ENCODE results near the gene FAM120B.

The FAM120B gene, protein sequence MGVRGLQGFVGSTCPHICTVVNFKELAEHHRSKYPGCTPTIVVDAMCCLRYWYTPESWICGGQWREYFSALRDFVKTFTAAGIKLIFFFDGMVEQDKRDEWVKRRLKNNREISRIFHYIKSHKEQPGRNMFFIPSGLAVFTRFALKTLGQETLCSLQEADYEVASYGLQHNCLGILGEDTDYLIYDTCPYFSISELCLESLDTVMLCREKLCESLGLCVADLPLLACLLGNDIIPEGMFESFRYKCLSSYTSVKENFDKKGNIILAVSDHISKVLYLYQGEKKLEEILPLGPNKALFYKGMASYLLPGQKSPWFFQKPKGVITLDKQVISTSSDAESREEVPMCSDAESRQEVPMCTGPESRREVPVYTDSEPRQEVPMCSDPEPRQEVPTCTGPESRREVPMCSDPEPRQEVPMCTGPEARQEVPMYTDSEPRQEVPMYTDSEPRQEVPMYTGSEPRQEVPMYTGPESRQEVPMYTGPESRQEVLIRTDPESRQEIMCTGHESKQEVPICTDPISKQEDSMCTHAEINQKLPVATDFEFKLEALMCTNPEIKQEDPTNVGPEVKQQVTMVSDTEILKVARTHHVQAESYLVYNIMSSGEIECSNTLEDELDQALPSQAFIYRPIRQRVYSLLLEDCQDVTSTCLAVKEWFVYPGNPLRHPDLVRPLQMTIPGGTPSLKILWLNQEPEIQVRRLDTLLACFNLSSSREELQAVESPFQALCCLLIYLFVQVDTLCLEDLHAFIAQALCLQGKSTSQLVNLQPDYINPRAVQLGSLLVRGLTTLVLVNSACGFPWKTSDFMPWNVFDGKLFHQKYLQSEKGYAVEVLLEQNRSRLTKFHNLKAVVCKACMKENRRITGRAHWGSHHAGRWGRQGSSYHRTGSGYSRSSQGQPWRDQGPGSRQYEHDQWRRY

DNA sequence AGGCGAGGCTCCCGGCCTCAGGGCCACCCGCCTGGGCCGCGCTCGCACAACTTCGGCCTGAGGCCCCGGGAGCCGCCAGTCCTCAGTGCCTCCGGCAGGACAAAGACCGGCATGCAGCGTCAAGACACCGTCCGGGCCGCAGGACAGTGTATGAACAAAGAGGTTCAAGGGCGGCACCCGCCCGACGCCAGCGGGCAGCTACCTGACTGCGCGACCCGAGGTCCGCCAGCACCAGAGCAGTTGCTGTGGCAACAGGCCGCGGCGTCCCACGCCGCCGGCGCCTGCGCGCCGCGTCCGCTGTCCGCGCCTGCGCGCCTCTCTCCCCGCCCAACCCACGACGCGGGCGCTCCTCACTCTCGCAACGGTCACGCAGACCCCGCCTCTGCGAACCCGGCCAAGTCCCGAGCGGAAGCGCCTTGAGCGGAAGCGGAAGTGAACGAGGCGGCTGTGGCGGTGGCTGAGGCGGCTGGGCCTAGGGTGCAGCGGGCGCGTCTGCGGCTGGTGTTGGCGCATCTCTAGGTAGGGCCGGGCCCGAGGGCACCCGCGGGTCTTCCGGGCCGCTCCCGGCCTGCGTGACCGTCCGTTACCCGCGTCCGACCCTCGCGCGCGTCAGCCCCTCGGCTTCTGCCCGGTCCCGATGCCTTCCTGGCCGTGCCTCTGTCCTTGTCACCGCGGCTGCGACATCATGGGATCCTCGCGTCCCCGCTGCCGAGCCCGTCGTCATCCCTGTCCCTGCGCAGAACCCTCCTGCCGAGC, at the start of gene FAM120B:
Gene FAM120B (plus strand): TSS at position 435 of the 756 bp plus-strand sequence. CDS start 10,633 bp downstream, outside the sequence.
- TF ChIP-seq, protein P1, sequence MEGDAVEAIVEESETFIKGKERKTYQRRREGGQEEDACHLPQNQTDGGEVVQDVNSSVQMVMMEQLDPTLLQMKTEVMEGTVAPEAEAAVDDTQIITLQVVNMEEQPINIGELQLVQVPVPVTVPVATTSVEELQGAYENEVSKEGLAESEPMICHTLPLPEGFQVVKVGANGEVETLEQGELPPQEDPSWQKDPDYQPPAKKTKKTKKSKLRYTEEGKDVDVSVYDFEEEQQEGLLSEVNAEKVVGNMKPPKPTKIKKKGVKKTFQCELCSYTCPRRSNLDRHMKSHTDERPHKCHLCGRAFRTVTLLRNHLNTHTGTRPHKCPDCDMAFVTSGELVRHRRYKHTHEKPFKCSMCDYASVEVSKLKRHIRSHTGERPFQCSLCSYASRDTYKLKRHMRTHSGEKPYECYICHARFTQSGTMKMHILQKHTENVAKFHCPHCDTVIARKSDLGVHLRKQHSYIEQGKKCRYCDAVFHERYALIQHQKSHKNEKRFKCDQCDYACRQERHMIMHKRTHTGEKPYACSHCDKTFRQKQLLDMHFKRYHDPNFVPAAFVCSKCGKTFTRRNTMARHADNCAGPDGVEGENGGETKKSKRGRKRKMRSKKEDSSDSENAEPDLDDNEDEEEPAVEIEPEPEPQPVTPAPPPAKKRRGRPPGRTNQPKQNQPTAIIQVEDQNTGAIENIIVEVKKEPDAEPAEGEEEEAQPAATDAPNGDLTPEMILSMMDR (IDR thresholded peaks at IDR 0.05; ENCODE audit: insufficient read depth, low read depth, low read length, missing control alignments), result no peak
- DNase-seq (ENCODE audit: low read depth), result peak; percentile 97

DNA sequence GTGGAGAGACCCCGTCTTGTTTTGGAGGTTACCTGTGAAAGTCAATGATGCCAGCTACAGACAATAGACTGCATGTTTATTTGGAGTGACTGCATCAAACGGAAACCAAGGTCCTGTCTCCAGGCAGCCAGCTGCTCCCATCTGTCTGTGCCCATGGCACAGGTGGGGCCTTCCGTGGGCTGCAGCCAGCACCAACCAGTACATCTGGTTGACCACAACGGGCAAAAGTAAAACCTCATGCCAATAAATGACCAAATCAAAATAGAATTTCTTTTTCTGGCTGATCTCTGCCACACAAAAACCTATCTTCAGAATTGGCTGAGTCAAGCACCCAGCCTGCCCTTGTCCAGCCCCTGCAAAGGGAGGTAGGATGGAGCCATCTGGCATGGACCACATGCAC, 49.2 kb upstream of the FAM120B start:
- no peak overlapping the region for H3K4me3 ChIP-seq (ENCODE audit: low read depth, low read length)
- TF ChIP-seq, protein P1 (IDR thresholded peaks at IDR 0.05; ENCODE audit: insufficient read depth, low read depth, low read length, missing control alignments), result no peak
- DNase-seq (ENCODE audit: low read depth), result no peak

More for the DNA sequence above, at the start of gene FAM120B:
- peak within 1 kb of the TSS; percentile 76 for H3K4me3 ChIP-seq (ENCODE audit: low read depth, low read length)

DNA sequence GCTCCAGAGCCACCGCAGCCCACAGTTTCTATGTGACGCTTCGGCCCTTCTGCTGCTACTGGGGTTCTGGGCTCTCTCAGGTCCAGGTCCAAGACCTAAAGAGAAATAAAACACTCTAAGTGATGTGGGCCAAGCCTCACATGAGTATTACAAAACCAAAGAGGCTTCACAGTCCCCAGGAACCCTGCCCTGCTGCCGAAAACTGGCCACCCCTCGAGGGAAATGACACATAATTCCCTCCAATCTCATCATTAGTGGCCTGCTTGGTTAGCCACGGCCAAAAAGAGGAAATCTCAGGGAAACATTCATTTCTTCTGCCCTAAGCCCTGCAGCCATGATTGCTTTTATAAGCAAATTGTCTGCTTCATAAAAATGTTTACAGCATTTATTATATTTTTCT, 48.2 kb upstream of the FAM120B start:
- DNase-seq (ENCODE audit: low read depth), result no peak
- H3K4me3 ChIP-seq (ENCODE audit: low read depth, low read length), result no peak overlapping the region
- TF ChIP-seq, protein P1 (IDR thresholded peaks at IDR 0.05; ENCODE audit: insufficient read depth, low read depth, low read length, missing control alignments), result no peak

DNA sequence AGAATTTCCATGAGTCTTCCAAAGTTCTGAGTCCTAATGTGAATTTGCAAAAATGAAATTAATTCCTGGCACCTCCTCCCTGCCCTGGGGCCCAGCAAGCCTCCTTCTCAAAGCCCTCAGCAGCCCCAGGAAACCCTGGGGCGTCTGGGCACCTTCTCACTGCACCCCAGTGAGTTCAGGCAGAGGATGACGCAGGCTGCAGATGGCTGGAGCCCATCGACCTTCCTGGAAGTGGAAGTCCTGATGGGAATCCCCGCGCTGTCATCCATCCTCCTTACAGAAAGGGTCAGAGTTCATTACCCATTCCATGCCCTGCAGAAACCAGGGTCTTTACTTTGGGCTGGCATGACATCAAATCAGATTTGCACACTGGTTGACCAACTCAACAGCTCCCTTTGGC, 47.3 kb upstream of the FAM120B start:
- no peak for DNase-seq (ENCODE audit: low read depth)
- no peak overlapping the region for H3K4me3 ChIP-seq (ENCODE audit: low read depth, low read length)
- TF ChIP-seq, protein P1 (IDR thresholded peaks at IDR 0.05; ENCODE audit: insufficient read depth, low read depth, low read length, missing control alignments), result no peak

DNA sequence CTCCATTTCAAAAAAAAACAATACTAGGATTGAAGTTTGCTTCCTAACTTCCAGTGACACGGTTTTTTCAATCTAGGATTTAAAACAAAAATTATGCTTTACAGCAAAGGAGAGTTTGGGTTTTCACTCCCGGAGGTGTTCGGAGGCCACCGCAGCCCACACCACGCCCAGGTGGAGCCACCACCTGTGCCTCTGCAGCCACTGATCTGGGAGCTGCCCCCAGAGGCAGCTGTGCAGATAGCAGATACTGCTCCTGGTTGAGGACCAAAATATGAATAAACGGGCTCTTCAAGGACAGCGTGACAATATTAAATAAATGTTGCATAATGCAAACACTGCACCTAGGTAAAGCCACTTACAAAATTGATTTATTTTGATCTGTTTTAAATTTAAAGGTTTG, 45.9 kb upstream of the FAM120B start:
- DNase-seq (ENCODE audit: low read depth), result no peak
- H3K4me3 ChIP-seq (ENCODE audit: low read depth, low read length), result no peak overlapping the region
- TF ChIP-seq, protein P1 (IDR thresholded peaks at IDR 0.05; ENCODE audit: insufficient read depth, low read depth, low read length, missing control alignments), result no peak

DNA sequence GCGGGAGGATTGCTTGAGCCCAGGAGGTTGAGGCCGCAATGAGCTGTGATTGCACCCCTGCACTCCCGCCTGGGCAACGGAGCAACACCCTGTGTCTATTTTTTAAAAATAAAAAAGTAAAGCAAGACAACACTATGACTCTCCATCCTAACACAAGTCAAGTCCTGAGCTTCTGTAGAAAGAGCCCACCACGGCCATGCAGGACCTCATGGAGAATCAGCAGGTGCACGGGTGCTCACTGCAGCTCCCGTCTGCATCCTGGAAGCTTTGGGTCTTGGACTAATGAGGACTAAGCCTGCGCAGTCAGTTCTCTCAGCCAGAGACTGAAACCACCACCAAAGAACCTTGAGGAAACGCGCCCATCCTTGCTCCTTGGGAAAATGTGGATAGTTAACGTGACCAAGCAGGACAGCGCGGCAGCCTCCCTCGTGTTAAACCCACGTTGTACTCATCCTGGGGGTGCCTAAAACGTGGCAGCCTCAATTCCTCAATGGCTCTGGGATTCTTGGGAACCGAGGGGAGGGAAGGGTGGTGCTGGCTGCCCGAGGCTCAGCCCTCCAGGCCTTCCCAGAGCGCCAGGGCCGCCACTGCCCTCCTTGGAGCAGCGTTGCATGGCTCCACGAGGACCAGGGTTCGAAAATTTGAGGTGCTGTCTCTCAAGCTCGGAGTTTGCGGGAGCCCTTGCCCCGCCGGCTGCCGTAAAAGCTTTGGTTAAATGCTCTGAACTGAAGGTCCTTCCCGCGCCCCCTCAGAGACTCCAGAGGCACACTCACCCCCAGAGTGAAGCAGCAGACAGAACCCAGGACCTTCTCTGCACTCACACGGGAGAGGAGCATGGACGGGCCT, 44.7 kb upstream of the FAM120B start:
- TF ChIP-seq, protein P1 (IDR thresholded peaks at IDR 0.05; ENCODE audit: insufficient read depth, low read depth, low read length, missing control alignments), result no peak
- no peak for DNase-seq (ENCODE audit: low read depth)
- no peak overlapping the region for H3K4me3 ChIP-seq (ENCODE audit: low read depth, low read length)
